HG02943 (cell line): ENCODE data around the gene ONECUT2.
"Not testable (repeated sequence)": the region's sequence is repeated elsewhere in the genome, so short reads cannot be mapped to it uniquely, and the experiment has no call there.

Experiments used
- ATAC-seq: cut with Tn5 transposase; IDR thresholded peaks from one replicate; pipeline ENCODE4 v1.9.1; 2021; ENCODE audit warnings: mild to moderate bottlenecking, low read depth, moderate library complexity; ENCODE audit not compliant: unreplicated experiment

Gene ONECUT2

DNA sequence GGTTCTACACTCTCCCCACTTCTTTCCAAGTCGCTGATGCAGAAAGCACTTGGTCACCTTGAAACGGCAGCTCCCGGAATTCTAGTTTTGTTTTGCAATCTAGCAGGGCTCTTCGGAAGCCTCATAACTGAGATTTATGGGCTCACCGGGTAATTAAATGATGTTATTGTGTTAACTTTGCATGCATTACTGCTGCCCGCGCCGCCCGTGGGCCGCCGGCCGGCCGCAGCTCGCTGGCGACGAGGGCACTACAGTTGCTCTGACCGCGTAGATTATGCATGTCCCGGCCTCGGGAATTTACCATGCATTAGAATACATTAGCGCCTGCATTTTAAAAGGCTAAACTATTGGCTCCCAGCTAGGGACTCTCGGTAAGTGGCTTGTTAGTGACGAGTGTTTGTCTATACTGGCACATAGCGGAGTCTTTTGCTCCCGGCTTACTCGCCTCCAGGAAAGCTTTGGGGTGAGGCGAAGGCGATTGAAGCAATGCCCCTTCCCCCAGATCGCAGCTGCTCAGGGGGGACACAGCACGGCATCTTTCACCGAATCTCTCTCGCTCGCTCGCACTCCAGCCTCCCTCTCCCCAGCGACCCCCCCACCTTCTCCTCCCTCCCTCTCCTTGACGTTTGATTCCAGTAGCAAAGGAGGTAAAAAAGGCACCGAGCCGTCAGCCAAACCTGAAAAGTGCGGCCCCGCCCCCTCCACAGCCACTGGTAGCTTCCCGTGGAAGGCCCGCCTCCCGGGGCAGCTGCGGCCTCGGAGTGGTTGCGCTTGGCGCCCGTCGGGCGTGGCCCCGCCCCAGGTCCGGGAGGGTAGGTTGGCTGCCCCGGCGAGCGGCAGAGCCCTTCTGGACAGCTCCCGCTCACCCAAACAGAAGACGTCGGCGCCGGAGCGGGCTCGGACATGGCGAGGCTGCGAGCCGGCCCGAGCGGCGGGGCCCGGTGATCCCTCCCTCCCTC, at the start of gene ONECUT2:
TSS of gene ONECUT2 (plus strand) at position 839 of the 959 bp plus-strand sequence. CDS start 343 bp downstream, outside the sequence.
- no peak for ATAC-seq

DNA sequence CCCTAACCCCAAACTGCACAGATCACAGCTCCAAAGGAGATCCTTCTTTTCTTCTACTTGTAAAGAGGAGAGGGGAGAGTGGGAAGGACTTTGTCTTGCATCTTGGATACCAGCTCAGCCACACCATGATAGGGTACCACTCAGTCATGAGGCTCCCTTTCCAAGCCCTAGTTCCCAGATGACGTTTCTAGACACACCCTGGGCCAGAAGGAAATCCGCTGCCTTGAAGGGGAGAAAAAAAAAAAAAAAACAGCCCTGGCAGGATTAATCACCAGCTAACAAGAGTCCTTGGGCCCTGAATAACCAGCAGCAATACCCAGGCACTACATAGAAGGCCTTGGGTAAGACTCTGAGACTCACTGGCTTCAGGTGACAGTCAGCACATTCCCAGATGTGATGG, 45.9 kb upstream of the ONECUT2 start:
- no peak for ATAC-seq

DNA sequence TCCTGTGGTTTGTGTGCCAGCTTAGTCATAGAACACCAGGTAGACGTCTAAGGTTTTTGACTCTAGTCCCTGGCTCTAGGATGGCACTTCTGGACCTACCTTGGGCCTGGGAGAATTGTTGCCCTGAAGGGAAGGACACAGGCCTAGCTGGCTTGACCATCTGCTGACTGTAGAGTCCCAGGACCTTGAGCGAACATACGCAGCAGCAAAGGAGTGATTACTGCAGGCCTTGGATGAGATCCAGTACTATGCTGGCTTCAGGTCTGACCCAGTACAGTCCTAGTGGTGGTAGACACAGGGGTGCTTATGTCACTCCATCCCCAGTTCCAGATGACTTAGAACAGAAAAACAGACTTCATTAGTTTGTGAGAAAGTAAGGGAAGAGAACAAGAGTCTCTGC, 45.1 kb upstream of the ONECUT2 start:
- no peak for ATAC-seq

DNA sequence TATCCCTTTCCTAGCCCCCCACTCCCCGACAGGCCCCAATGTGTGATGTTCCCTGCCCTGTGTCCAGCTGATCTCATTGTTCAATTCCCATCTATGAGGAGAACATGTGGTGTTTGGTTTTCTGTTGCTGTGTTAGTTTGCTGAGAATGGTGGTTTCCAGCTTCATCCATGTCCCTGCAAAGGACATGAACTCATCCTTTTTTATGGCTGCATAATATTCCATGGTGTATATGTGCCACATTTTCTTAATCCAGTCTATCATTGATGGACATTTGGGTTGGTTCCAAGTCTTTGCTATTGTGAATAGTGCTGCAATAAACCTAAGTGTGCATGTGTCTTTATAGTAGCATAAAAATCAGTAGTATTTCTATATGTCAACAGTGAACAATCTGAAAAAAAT, 40.4 kb upstream of the ONECUT2 start:
- not testable (repeated sequence) for ATAC-seq

DNA sequence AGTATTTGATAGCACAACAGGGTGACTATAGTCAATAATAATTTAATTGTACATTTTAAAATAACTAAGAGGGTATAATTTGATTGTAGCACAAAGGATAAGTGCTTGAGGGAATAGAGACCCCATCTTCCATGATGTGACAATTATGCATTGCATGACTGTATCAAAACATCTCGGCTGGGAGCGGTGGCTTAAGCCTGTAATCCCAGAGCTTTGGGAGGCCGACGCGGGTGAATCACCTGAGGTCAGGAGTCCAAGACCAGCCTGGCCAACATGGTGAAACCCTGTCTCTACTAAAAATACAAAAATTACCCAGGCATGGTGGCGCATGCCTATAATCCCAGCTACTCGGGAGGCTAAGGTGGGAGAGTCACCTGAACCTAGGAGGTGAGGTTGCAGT, 38.3 kb upstream of the ONECUT2 start:
- ATAC-seq: not testable (repeated sequence)

DNA sequence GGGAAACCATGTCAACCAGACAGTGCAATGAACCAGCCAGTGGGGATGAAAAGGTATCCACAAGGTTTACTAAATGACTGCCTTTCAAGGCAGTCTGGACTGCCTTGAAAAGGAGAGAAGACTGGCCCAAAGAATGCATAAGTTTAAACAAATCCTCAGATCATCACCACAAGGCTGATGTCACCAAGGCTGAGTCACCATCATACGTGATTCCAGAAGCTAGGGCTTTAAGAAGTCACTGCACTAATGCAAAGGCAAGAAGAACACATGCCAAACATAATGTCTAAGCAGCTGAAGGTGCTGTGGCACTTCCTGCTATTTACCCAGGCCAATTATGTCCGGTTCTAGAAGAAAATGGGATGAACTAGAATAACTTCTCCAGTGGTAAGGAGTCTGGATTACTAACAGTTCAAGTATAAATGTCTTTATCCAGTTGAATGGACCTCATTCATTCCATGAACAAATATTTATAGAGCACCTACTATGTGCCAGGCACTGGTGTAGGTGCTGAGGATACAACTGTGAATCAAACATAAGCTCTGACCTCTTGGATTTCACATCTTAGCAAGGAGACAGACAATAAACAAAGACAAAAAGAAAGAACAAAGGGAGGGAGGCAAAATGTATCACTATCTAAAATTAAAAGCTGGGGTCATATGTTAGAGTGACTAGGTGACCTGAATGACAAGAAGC, 37.6 kb upstream of the ONECUT2 start:
- no peak for ATAC-seq

DNA sequence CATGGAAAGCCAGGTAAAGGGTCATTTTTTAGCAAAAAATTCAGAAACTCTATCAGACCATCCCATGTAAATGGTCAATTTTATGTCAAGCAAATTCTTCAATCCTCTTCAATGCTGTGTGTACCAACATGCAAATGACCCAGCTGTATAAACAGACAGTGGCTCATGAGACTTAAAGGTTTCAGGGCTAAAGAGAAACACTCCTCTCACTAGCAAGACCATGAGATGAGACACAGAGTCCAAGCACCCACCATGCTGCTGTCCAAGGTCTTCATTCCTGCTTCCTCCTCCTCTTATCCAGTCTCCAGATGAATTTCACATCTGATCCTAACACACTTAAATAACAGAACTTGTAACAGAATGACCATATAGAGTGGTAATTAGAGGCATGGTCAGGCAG, 30.8 kb upstream of the ONECUT2 start:
- no peak for ATAC-seq

DNA sequence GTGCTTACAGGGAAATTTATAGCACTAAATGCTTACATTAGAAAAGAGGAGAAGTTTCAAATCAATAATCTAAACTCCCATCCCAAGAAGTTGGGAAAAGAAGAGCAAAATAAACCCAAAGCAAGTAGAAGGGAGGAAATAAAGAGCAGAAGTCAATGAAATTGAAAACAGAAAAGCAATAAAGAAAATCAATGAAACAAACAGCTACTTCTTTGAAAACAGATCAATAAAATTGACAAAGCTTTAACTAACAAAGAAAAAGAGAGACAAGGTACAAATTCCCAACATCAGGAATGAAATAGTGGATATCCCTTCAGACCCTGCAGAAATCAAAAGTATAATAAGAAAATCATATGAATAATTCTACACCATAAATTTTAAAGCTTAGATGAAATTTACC, 25.5 kb upstream of the ONECUT2 start:
- ATAC-seq: no peak

DNA sequence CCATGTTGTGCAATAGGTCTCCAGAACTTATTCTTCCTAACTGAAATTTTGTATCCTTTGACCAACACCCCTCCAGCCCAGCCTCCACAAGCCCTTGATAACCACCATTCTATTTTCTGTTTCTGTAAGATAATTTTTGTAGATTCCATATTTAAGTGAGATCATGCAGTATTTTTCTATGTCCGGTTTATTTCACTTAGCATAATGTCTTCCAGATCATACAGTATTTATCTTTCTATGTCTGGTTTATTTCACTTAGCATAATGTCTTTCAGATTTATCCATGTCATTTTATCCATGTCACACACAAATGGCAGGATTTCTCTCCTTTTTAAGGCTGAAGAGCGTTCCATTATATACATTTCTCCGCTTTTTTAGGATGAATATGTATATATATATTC, 24.4 kb upstream of the ONECUT2 start:
- ATAC-seq: no peak

DNA sequence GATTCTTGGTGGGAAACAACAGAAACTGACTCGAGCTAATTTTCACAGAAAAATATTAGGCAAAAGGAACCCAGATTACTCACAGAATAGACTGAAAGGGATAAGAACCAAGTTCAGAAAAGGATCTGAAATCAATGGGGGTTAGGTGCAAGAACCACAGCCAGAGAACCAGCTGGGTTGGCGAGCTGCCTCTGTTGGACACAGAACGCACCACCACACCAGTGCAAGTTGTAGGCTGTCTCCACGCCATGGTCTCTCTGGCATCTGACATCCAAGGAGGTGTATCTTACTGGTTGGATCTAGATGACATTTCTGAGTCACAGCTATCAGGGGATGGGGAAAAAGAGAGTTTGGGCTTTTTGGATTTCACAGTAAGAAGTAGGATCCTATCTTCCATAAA, 18.6 kb upstream of the ONECUT2 start:
- ATAC-seq: no peak

DNA sequence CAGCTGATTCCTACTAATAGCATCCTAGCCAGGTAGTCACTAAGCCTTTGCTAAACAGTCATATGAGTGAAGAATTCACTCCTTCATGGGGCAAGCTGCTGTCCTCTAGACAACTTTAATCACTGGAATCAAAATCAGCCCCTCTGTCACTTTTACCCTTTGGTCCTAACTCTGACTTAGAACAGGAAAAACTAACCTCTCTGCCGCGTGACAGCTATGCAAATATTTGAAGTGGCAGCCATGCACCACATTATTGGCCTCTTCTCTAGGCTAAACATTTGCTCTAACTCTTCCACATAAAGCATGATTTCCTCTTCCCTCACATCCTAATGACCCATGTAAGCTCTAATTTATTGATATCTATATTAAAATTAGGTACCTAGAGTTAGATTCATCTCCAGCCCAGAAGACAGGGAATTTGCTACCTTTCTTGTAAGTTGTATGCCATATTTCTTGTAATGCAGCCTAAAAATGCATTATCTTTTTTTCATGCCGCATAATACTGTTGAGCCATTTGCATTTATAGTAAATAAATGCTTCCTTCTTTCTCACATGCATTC, 12.8 kb upstream of the ONECUT2 start:
- no peak for ATAC-seq

DNA sequence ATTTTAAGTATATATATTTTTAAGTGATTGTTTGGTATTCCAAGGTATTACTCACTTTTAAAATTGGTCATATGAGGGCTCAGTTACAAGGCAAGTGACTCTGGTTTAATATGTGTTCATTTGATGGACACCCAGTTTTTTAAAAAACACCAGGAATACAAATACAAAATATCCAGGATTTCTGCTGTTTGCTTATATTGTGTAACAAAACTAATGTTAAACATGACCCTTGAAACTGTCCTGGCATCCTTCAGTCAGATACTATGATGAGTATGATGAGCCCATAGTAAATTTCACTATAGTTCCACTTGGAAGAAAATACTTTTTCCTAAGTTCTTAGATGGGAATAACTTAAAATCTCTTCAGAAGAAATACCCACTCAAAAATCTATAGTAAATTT, 11.4 kb upstream of the ONECUT2 start:
- ATAC-seq: no peak

DNA sequence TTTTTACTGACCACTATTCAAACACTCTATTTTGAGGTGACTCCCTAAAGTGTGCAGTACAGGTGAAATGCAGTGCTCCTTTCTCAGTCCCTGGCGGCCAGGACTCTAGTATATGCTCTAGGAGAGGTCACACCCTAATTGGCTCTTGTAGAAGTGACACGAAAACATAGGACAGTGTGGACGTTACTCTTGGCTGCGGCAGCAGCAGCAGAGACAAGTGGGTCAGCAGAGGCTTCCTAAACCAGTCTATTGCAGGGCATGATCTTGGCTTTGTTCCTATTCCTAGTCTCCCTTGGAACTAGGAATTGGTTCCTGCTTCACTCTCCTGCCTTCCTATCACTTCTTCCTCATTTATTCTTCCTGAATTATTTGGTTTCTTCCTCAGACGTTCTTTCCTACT, 10.1 kb upstream of the ONECUT2 start:
- no peak for ATAC-seq

DNA sequence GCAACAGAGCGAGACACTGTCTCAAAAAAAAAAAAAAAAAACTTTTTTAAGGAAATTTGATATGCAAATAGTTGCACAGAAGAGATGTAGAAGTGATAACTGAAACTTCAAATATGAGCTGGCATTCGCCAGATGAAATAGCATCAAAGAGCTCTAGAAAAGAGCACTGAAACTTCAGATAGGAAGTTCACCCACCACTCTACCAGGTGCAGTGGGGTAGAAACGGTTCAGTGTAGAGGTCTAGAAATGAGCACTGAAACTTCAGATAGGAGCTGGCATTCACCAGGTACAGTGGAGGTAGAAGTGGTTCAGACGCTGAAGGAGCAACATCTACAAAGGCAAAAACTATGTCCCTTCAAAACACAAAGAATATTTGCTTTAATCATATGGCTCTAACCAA, 9.0 kb upstream of the ONECUT2 start:
- ATAC-seq: no peak

DNA sequence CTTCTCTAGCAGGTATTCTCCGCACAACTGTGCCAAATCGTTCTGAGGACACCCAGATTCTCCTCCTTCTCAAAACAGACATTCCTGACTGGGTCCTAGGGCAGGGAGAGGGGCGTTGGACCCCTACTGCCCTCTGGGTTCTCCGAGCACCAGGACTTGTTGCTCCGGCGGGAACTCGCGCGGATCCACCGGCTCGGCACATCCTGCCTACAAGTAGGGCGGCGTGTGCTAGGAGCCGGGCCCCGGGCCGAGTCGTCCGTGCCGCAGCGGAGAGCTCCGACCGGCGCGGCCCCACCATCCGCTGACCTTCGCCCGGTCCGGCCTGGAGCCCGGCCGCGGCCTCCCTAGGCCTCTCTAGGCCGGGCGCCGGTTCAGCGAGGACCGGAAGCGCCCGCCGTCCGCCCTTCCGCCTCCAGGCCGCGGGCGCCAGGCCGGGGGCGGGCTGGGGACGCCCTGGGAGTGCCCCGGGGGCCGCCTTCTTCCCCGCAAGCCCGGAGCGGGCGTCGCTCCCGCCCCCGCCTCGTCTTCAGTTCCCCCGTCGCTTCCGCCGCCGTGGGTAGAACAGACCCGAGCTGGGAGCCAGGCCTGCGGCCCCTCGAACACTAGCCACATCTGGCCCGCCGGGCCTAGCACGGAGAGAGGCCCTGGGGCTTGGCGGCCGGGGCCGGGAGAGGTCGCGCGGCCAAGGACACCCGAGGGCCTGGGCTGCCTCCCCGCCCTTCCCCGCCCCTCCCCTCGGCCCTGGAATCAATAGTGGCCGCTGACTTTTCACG, 7.6 kb upstream of the ONECUT2 start:
- ATAC-seq: no peak

DNA sequence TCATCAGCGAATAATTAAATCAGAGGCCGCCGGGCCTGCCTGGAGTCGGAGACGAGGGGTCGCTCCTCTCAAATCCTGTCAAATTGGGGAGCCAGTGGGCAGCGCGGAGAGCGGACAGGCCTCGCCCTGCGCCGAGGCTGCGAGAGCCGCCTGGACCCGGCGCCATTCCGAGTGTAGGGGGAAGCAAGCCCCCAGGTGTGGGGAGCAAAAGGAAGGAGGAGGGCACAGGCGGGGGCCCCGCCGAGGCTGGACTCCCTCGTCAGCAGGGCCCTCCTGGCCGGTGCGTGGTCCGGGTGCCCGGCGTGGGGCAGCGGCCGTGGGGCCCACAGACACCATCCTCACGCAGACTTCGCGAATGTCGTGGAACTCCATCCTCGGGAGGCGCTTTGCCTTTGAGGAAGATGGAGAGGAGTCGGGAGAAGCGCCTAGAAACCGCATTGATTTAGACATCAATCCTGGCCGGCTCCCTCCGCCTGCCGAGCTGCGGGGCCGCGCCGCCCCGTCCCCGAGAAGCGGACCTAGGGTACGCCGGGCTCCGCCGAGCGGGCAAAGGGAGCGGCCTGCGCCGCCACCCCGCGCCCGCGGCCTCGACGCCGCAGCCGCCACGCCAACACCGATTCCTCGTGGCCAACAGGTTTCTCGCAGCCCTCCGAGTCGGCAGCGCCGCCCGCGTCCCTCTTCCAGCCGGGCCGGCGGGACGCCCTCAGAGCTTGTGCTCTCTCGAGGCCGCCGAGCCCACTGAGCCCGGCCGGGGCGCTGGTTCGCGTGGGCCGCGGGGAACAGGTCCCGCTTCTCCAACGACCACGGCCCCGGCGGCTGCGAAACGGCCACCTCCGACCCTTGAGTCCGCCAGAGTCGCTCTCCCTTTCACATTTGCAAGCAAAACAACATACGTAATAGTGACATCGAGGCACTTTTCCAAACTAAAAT, 6.7 kb upstream of the ONECUT2 start:
- ATAC-seq: no peak

DNA sequence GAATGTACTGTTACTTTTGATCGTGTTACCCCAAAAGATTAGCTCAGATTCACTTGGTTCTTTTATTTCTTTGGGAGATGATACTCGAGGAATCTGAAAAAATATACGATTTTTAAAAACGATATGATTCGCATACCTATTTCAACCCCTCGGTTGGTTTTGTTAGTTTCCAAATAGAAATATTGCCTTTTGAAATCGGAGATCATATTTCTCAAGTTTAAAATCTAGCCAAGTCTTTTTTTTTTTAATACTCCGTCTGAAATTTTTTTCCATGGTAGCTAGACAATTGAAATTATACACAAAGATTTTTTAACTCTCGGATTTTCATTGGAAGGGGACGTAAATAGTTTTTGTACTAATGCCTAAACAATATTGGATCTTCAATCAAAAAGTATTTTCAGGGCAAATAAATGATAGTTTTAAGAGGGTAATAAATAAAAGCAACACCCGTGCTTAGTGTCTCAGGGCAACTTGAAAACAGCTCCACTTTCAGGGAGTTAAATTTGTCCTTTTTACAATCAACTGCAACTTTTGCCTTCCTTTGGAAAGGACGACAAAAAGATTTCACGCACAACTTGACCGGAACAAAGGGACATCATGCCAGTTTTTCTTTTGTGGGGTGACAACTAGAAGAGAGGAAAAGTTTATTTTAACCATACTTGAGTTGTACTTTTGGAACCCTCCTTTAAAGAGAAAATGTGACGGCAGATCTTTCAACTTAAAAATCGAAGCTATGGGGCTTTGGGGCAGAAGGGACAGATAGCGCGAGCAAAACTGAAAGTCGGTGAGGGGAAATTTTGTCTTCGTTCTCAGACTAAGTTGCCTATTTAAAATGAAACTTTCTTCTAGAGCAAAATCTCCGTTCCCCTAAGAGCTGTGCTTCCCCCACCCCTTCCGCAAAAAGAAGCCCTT, 5.8 kb upstream of the ONECUT2 start:
- no peak for ATAC-seq
